HG03342 (cell line): ENCODE data around the gene ARHGAP24.

Experiments
- ATAC-seq: cut with Tn5 transposase; IDR thresholded peaks from one replicate; pipeline ENCODE4 v1.9.1; 2021; ENCODE audit warnings: mild to moderate bottlenecking, moderate library complexity; ENCODE audit not compliant: unreplicated experiment

ARHGAP24 gene

DNA sequence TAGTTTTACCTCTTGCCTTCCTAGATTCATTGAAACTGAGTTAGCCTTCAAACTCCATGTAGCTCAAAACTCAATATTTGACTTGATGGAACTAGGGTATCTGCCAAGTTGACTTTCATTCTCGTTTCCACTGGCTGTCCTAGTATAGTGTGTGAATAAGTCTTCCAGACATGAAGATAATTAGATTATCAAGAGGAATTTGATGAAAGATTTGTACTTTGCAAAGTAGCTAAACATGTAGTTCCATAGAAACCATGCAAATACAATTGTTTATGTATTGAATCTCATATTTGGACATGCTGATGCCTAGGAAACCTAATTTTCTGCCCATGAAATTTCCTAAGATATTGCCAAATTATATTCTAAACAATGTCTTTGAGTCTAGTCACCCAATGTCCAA is 297.5 kb downstream of the ARHGAP24 start:
- no peak for ATAC-seq

DNA sequence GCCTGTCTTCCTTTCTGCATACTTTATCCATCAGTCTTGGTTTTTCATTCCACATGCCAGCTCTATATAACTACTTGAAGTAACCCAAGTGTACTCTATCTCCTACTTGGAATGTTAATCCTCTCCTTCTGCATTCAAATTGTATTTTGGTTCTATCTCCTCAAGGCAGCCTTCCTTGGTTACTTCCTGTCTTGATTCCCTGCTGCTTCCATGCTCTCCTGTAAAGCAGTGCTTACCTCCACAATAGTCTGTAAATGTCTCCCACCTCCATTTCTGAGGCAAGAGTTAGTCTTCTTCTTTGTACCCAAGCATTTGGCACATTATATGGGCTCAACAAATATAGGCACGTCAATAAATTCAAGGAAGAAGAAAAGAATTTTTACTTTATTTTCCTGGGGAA is 298.4 kb downstream of the ARHGAP24 start:
- ATAC-seq, result no peak

DNA sequence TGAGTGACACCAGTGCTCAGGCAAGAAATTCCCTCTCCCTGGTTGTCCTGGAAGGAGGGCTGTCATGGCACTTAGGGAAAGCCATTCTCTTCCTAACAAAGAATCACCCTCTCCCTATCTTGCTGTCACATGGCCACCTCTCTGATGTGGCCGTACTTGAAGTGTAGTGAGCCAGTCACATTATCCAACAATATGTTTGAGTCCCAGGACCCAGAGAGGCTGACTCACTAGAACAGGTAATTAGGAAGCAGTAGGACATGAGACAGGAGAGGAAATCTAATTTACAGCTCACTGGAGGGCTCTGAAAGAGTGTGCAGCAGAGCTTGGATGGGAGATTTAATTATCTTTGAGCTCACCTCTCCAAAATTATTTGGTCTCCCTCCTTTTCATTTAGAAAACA is 299.1 kb downstream of the ARHGAP24 start:
- no peak for ATAC-seq

DNA sequence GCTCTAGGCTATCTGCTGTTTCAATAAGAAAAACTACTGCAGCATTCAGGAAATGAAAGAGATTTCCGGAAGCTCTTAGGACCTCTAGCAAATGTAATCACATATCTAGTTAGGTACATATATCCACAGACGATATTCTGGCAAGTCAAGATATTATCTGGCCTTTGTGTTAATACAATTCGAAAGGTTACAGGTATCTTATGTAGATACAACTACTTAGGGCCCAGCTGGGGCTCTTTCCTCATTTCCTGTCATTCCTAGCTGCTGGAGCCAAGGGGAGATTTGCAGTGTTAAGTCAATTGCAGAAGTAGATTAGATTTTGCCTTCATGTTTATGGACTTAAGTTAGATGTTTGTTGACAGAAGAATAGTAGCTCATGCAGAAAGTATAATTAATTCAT is 299.5 kb downstream of the ARHGAP24 start:
- ATAC-seq, result no peak

DNA sequence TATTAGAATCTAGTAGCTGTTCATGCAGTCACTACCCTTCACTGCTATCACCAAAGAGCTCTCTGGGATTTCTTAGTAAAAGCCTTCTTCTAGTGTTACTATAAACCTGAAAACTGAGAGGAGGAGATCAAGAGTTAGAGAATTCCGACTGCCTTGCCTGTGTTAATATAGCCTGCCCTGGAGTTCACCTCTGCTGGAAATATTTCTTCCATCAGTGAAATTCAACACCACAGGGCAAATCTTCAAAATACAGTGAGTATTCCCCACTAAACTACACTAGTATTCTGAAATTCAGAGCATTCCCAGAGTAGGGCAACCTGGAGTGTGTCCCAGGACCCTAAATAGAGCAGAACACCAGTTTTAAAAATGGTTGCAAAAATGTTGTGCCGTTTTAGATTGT is 301.1 kb downstream of the ARHGAP24 start:
- ATAC-seq, result no peak

DNA sequence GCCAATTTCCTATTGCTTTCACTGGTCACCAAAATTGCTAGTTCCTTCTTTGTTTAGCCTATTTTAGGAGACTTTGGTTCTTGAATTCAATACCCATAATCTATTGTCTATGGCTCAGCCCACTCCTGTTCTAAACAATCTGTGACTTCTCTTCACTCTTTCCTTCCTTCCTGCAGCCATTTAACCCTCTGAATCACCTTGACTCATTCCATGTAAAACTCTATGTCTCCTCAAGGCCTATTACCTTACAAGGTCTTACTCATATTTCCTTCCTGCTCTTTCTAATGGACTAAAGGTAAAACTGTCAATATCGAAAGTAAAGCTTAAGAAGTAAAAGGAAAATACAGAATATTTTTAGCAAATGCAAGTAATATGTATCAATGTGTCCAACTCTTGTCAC is 301.6 kb downstream of the ARHGAP24 start:
- ATAC-seq, result no peak

DNA sequence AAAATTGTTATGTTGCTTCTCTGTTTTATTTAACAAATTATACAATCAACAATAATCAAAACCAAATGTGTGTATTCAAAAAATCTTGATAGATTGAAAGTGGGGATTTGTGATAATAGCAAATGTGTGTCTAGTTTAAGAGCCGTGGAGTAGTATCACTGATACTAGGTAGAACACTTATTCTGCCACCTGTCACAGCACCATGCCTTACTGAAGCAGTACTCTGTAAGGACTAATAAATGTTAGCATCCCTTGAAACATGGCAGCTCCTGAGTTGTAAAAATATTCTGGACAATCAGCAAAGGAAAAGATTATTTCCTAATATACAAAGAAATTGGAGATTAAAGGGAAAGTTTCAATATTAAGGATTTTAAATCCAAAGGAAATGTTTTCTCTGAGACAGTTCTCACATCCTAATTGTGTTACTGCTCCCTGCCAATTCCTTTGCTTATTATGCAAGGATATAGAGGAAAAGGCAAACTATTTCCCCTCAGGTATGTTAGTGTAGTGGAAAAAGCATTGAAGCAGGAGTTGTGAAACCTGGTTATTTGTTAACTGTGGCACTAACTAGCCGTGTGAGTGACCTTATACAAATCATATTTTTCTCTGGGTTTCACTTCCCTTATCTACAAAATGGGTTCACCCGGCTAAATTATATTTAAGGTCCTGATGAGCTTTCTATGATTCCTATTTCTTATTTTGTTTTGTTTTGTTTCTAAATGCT is 303.1 kb downstream of the ARHGAP24 start:
- ATAC-seq, result peak; percentile 81

DNA sequence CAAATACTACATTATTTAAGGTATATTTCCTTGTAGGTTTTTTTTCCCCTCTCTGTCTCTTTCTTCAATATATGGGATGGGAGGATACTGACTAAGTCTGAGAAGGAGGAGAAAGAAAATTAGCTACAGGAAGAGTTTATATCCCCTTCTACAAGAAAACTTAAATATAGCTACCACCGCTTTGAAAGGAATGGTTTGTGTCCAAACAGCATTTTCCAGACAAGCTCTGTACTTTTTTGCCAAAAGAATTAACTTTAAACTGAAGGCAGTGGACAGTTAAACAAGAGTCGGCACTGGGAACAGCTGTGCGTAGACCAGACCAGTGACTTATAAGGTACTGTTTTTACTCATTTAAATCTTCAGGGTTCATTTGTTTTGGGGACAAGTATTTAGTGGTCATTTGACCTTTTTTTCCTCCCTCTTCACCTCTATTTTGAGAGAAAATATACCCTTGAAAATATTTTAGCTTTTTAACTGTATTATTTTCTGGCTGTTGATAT is 303.7 kb downstream of the ARHGAP24 start:
- peak; percentile 66 for ATAC-seq

DNA sequence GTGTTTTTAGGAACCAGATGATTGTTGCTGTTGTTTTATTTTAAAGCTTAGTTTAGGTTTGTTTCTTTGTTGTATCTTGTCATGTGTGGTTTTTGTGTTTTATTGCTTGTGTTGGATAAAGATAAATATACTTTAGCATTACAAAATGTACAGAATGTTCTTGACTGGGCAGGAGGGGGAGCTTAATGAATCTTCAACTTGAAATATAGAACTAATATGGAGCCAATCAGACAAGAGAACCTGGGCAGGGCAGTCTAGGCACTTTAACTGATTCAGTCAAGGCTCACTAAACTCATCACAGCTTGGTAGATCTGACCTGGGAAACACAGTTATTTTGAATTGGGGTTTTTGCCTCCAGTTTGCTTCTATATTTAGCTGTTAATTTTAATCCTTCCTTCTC is 304.2 kb downstream of the ARHGAP24 start:
- peak; percentile 25 for ATAC-seq

DNA sequence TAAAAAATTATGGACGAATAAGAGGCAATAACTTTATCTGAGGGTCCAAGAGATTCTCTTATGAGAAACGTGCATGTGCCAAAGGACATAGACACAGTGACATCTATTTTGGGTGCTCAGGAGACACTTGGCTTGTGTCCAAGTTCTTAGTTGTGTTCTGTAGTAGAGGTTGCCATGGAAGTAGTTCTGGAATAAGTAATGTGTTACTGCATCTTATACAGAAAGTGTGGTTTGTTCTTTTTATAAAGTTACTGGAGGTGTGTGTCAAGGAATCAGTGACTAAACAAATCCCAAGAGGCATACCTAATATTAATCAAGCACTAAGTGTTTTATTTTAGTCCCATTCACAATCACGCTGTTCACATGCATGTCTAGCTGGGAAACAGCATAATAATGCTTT is 305.7 kb downstream of the ARHGAP24 start:
- ATAC-seq, result peak; percentile 40

DNA sequence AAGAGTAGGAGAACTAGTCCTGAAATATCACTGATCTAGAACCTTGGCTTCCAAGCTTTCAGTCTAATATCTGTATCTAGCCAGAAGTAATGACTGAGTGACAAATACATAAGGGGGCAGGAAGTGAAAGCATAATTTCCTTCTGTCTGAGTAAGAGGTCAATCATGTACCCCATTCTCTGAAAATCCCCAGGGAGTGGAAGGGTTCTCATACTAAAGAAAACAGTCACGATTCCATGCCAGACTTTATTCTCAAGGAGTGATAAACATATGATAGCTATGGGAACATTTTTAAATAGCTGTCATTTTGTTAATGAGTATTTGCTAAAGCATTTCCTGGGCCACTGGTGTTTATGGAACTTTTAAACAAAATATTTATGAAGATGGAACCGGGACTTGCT is 308.5 kb downstream of the ARHGAP24 start:
- peak; percentile 36 for ATAC-seq

DNA sequence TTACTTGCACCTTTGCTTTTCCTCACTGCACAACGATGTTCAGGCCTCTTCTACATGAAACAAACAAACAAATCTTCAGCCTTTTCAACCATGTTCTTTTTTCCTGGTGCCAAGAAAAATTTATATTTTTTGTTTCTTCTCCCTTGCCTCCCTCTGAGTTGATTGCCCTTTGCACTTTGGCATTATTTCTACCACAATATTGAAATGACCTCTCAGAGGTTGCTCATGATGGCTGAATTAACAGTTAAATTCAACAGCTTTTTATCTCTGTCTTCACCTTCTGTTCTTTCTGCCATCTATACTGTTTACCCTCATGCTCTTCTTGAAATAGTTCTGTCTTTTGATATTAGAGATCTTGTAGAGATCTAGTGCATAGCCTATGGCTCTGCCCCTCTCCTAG is 308.9 kb downstream of the ARHGAP24 start:
- no peak for ATAC-seq

DNA sequence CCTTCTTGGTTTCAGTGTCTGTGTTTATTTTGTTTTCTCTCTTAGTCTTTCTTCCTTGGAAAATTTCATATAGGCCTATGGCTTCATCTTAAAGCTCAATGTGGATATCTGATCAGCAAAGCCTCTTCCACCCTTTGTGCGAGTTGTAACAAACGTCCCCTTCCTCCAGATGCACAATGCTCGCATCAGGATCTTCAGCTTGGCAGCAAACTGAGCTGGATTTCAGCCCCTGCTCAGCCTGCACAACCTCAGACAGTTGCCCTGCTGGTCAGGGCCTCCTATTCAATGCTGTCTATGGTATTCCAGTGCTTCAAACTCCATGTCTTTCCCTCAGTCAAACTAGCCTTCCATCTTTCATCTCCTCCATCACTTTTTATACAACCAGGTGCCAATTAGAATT is 309.4 kb downstream of the ARHGAP24 start:
- ATAC-seq, result no peak

DNA sequence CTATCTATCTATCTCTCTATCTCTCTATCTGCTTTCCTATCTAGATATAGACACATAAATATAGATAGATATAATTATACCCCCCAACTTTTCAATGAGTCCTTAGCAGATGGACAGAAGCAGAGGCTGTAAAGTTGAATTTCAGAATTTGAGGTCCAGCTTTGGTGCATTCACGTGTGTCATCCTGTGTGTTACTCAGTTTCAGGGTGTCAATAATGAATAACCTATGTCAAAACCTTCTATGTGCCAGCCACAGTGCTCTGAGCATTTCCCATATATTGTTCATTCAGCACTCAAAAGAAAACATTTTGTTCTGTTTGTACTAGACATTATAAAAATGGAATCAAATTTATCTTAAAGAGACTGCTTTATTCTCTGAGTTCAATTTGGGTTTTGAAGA is 310.0 kb downstream of the ARHGAP24 start:
- ATAC-seq, result peak; percentile 28

DNA sequence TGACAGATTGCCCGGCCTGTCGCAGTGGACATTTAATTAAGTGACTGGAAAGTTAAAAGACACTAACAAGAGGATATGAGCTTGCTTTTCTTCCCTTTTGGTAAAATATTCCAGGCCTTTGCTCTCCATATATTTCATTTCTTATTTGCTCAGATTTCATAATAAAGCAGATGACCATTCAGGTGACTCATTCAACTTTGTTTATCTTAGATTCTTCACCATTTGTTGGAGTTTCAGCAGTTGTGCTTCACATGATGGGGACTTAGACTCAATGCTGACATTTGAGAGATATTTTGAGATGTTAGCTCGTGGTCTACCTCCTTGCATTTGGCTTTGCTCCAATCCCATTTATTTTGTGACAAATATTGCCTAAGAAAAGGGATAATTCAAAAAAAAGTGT is 312.2 kb downstream of the ARHGAP24 start:
- no peak for ATAC-seq

DNA sequence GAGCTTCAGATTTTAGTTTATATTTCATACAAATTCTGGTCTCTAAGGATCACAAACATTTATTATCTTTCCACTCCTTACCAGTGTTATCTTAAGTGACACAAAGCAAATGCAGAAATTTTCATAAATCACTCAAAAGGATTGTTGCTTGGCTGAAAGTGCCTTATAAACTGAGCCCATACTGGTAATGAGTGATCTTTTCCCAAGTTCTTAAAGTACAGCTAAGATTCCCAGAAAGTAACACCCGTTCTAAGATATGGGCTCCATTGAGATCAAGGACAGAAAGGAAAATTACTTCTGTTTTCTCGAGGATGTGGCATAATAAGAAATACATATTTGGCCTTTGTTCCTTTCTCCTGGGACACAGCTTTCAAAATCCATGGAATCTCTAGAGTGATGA is 313.7 kb downstream of the ARHGAP24 start:
- ATAC-seq, result no peak

DNA sequence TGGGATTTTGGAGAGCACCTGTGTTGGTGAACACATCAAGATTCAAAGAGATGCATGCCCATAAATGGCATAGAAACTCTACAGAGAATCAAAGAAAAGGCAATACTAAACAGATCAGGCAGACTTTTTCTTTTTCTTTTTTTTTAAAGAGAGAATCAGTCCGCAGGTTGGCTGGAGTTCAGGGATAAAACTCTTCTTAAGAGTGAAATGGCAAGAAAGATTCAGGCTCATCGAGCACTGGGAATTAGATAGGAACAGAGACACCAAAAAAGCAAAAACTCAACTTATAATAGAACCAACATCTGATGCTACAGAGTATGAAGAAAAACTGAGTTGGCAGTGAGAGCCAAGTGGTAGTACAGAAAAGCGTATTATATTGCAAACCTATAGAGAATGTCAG is 314.3 kb downstream of the ARHGAP24 start:
- no peak for ATAC-seq

DNA sequence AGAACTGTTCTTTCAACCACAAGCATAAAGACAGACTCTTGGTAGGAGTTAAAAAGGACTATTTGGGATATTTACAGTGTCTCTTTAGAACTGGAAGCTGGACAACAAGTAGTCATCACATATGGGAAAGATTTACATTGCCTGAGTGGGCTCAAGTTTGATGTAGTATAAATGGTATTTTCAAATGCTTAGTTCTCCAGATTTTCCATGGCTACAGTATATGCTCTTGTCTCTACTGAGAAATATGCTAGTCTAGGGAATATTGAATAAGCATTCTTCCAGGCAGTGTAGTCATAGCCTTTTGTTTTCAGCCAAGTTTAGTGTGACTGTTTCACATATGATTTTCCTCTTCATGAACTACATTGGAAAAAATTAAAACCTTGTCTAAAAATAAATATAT is 315.6 kb downstream of the ARHGAP24 start:
- no peak for ATAC-seq

DNA sequence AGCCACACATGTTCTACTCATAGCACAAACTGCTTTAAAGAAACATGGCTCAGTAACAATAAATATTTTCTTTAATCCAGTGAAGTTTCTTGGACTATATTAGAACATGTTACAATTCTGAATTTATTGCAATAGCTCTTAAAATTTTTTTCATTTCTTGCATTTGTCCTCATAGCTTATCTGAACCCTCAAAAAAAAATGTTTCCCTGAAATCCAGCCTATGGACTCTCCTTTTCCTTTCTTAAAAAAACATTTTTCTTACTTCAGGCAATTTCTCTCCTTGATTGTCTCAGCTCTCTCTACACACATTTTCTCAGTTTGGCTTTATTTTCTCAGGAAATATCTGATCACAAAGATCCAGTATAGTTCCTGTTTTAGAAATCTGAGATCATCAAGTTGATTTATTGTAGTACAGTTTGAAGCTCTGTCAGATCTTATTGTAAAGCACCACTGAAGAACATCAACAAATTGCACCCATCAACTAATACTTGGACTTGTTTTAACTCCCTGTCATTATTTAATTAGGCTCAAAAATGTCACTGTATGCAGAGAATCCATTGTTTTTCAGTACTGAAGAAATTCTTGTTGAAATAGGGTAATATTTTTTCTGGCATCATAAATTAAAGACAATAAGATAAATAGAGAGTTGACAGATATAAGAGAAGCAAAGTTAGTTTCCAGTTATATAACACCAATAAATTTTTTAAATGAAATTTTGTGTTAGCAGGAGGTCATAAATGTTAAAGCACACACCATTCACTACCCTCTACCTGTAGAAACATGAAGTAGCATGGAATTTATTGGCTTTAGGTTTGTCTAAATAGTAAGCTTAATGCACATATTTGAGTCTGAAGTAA is 317.7 kb downstream of the ARHGAP24 start:
- no peak for ATAC-seq

DNA sequence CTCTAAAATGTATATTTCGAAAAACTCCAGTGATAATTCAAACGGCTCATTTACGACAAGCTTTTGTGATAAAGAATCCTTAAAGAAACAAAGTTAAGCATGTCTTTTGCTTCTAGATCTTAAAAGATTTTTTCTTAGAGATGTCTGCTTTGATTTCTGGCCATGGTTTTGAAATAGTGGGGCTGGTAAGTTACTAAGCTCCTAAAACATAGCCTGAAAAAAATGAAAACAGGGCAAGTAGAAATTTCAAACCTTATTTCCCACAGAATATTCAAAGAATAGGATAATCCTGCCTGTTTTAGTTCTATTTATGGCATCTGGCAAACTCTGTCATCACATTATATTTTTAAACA is 318.3 kb downstream of the ARHGAP24 start:
- no peak for ATAC-seq

DNA sequence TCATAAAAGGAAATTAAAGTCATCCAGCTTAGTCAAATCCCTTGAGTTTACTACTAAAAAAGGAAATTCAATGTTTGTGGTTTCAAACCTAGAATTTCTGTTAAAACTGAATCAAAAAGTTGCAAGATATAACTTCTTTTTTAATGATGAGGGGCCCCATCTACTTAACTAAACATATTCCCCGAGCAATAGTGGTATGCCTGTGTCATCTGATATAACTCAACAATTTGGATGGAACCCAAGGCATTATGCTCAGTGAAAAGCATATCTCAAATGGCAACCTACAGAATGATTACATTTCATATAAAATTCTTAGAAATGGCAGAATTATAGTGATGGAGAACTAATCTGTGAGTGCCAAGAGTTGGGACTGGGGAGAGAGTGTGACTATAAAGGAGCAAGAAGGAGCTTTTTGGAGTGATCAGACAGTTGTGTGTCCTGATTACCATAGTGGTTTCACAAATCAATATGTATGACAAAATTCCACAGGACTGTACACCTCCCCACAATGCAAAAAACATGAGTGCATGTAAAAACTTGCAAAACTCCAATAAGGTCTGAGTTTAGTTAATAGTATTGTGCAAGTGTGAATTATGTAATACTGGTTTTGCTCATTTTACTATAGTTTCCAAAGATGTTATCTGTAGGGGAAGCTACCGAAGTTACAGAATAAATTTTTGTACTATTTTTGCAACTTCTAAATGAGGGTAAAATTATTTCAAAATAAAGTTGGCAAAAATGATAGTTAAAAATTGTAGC is 323.2 kb downstream of the ARHGAP24 start:
- ATAC-seq, result no peak

DNA sequence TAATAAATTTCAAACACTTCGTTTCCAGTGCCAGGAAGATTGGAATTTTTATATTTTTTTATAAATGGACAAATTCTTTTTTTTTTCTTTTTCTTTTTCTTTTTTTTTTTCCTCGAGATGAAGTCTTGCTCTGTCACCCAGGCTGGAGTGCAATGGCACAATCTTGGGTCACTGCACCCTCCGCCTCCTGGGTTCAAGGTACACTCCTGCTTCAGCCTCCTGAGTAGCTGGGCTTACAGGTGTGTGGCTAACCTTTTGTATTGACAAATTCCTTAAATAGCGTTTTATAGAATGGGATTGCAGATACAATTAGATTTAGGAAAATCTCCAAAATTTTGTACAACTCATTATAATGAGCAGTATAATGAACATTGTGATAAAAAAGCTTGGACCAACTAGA is 328.9 kb downstream of the ARHGAP24 start:
- no peak for ATAC-seq
